Hindlimb muscle (tissue), 1 donor: ENCODE measurements around the gene CACNA1E. TPM values are rescaled to one million over a fixed set of nuclear protein-coding genes. Genes with fewer than 3 reads are reported as not detected.

ENCODE experiments used
- DNase-seq: peaks from one replicate; pipeline ENCODE4 v3.0.0-alpha.2; 2013
- polyA plus RNA-seq: library from polyadenylated mRNA; unstranded; fragments of 120-200 nt; gene quantifications from one replicate; pipeline ENCODE4 v1.2.1, GENCODE V29; 2013; ENCODE audit not compliant: insufficient read length

The CACNA1E gene
- polyA plus RNA-seq, 1 donor, result 0.50 TPM

DNA sequence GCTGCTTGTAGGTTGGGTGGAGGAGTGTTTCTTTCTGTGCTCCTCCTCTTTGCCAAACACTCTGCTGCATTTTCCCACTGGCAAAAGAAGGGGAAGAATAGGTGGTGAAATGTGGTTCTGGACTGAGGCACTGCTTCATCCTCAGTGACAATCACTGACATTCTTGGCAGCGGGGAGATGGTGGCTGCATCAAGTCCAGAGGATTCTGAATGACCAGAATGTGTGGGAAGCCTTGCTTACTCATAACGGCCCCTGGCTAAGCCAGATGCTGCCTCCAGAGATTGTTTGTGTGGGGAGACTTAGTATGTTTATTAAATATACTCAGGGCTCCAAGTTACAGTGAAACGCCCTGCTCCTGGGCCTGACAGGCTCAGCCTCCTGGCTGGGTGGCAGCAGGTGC is 160.3 kb downstream of the CACNA1E start:
- DNase-seq, result no peak

DNA sequence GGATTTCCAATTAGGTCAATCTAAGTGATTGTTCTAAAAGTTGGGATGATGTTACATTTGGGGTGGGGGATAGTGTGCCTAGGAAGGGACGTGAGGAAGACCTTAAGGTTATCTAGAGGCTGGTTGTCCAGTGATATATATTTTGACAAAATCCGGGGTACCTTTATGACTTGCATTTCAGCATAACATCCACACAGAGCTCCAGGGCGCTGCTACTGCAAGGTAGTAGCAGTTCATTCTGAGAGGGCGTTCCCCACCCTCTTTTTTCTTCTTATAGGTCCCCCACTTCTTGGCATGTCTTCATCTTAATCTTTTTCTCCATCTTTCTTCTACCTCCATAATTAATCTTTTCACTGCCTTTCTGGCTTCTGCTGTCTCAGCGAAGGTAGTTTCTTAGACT is 161.9 kb downstream of the CACNA1E start:
- no peak for DNase-seq

DNA sequence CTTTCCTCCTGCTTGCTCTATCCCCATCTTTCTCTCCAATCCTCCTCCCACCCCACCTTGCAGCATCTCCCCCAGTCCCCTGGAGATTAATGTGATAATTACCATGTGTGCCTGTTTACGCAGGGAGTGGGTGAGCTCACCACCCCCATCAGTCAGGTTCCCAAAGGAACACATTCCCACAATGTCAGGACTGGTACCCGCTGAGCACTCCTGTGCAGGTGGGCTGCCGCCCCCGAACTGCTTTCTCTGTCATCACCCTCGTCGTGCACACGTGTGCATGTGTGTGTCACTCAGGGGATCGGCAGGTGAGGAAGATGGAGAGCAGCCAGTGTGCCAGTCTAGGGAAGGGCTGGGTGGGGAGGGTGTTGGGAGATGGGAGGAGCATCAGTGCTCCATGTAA is 163.4 kb downstream of the CACNA1E start:
- no peak for DNase-seq

- DNase-seq, result no peak
These were observed 164.2 kb downstream of the CACNA1E start for GRCh38 chr1:181647314-181648035.

- DNase-seq, result no peak
These were observed 168.0 kb downstream of the CACNA1E start for GRCh38 chr1:181651276-181651675.

DNA sequence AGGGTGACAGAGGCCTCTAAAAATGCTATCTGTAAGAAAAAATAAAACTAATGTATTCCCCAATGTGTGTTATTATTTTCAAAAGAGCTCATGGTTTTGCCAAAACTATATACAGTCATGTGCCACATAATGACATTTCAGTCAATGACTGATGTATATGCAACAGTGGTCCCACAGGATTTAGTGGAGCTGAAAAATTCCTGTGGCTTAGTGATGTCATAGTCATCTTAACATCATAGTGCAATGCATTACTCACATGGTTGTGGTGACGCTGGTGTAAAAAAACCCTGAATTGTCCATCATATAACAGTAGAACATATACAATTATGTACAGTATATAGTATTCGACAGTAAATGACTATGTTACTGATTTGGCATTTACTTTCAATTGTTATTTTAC is 172.4 kb downstream of the CACNA1E start:
- no peak for DNase-seq

DNA sequence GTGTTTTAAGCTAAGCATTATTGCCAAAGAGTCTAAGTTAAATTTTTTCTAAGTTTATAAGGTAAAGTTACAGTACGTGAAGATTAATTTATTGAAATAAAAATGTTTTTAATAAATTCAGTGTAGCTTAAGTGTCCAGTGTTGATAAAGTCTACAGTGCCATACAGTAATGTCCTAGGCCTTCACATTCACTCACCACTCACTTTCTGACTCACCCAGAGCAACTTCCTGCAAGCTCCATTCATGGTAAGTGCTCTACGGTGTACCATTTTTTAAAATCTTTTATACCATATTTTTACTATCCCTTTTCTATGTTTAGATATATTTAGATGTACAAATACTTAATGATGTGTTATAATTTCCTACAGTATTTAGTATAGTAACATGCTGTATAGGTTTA is 173.2 kb downstream of the CACNA1E start:
- no peak for DNase-seq

GRCh38 chr1:181658581-181658980 is 175.3 kb downstream of the CACNA1E start:
- no peak for DNase-seq

DNA sequence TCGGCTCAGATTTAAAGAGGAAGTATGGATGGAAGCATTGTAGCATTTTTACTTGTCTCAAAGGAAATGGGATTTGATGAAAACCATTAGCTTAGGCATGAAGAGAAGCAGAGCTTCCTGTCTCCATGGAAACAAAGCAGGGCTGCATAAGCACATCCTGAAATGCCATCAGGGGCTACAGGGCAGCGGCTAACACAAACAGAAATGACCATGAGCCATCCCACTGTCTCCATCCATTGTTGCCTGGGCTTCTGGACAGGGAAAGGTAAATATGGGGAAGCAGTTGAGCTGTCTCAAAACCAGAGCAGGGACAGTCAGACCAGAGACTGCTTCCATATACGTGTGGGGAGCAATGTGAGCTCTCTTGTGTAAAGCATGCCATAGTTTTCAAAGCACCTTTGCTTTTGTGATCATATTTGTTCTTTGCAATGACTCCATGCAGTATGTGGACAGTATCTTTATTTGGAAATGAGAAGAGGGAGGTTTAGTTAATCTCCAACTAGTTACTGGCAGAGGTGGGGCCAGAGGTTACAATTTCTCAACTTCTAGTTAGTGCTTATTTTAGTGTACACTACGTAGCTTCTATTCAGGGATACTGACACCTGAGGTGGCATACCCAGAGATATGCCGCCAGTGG is 176.1 kb downstream of the CACNA1E start:
- DNase-seq, result no peak

- no peak for DNase-seq
These were observed 177.3 kb downstream of the CACNA1E start for GRCh38 chr1:181660621-181661020.

DNA sequence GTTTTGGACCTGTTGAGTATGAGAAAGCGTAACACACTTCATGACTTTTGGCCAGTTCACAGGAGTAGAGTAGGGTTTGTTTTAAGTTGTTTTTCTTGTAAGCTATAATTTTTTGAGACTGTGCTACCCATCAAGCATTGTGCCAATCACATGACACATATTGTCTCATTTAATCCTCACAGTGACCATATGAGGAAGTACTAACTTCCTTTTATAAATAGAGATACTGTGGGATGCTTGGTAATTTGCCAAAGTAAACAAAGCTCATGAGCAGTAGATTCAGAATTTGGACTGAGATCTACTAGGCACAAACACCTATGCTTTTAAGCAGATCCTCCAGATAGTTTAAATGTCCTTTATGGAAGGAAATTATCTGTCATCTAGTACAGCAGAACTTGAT is 178.3 kb downstream of the CACNA1E start:
- DNase-seq, result no peak

DNA sequence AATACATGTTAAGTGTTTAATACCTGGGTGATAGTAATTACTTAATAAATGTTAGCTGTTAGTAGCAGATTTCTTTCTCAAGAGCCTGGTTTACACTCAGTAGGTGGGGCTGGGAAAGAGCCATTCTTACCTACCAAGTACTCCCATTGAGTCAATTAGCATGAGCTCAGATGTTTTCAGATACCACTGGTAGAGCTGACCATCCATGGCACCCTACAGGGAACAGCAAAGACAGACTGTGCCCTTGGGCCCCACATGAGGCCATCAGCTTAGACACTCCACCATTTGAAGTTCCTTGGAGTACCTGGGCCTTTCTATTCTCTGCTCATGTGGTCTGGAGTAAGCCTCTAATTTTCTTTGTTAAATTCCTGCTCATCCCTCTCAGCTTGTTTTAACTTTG is 179.3 kb downstream of the CACNA1E start:
- no peak for DNase-seq

- DNase-seq, result no peak
These were observed 181.2 kb downstream of the CACNA1E start for GRCh38 chr1:181664543-181664942.

GRCh38 chr1:181669246-181669645 is 185.9 kb downstream of the CACNA1E start:
- no peak for DNase-seq

DNA sequence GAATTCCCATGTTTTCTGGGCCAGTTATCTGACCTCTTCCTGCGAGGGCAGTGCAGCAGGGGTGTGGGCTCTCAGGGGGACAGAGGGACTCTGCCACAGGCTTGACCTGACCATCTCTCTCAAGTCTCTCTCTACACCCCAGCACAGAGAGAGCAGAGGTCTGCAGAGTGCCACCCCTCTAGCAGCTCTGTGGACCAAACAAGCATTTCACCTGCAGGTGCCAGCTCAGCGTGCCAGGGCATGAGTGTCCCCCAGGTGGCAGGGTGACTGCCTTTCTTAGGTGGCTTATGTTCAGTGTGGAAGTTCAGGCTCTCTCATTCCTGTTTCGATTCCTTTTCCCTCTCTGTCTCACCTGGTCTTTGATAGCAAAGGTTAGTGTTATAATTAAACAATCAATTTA is 191.3 kb downstream of the CACNA1E start:
- DNase-seq, result no peak

GRCh38 chr1:181675091-181675917 is 192.0 kb downstream of the CACNA1E start:
- no peak for DNase-seq

GRCh38 chr1:181675918-181676190 is 192.5 kb downstream of the CACNA1E start:
- DNase-seq, result no peak

- peak; percentile 7 for DNase-seq
These were observed 193.0 kb downstream of the CACNA1E start for GRCh38 chr1:181676269-181676668.

DNA sequence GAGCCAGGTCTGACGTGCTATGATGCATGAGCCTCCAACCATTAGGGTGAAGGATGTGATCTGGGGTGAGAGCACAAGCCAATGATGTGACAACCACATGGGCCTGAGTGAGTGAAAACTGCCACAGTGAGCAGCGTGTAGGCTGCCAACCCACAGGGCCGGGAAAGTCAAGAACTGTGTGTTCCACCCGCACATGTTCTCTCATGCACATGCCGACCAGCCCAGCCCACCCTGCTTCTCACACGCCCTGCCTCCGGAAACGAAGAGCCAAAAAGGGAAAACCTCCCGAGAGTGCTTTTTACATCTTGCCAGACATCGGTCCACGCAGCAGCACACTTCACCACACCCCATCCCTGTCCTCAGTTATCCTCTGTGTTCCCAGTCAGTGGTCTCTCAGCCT is 197.0 kb downstream of the CACNA1E start:
- no peak for DNase-seq

GRCh38 chr1:181680871-181681270 is 197.6 kb downstream of the CACNA1E start:
- no peak for DNase-seq

DNA sequence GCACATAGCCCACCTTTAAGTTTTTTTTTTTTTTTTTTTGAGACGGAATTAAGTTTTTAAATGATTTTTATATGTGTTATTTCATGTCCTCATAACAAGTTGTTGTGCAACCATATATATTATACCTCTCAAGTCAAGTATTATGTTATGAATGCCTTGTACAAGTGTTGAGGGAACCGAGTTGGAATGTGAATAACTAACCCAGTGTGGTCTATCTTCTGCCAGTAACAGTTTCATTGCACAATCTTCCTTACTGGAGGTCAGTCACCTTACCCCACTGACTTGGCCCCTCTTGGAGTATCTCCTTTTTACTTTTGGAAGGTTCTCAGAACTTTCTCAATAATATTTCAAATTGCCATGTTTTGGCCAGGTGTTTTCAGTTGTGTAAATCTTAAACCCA is 201.9 kb downstream of the CACNA1E start:
- DNase-seq, result no peak

GRCh38 chr1:181701891-181702290 is 218.6 kb downstream of the CACNA1E start:
- DNase-seq, result no peak

- DNase-seq, result no peak
These were observed 221.2 kb downstream of the CACNA1E start for GRCh38 chr1:181704546-181704945.

DNA sequence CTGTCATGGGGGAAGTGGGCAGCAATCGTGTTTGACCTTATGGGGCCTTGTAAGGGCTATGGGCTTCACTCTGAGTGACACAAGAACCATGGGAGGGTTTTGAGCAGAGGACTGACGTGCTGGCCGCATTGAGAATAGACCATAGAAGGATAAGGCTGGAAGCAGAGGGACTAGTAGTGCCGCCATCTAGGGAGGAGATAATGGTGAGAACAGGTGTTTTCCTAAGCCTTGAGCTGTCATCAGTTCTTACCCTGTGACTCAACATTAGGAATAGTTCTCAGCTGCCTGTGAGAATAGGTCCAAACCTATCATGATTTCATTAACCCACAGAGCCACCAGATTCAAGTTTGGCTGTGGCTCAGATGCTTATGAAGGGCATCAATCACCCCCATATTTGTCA is 228.5 kb downstream of the CACNA1E start:
- DNase-seq, result no peak
